RPMI7951 (cell line): ENCODE measurements around the gene NR6A1. TPM values are rescaled to one million over a fixed set of nuclear protein-coding genes. Genes with fewer than 3 reads are reported as not detected.

Source experiments
- DNase-seq: peaks from one replicate; pipeline ENCODE4 v3.0.0-alpha.2; 2012; ENCODE audit warnings: low read depth
- total RNA-seq: library from RNA; depleted of rRNA; stranded (reverse); fragments of >200 nt; shearing (Covaris generic); gene quantifications from 2 replicates; pipeline ENCODE4 v1.2.3, GENCODE V29; 2014

NR6A1 gene
- total RNA-seq, 1 experiment from 2014 or later, result 1.4 TPM

DNA sequence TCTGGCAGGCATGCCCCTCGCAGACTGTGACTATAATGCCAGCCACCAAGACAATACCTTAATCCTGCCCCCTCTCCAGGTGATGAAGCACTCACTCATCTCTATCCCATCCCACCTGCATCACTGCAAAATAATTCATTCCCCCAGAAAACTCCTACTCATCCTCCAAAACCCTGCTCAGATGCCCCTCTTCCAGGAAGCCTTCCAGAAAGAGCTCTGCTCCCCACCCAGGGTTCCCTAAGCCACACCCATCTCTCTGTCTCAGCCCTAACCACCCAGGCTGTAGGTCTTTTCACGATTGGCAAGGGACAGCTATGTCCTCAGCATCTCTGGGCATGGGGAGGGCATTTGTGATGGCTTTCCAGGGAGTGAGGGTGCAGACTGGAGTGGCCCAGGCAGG lies 281.1 kb downstream of the NR6A1 start:
- no peak for DNase-seq

DNA sequence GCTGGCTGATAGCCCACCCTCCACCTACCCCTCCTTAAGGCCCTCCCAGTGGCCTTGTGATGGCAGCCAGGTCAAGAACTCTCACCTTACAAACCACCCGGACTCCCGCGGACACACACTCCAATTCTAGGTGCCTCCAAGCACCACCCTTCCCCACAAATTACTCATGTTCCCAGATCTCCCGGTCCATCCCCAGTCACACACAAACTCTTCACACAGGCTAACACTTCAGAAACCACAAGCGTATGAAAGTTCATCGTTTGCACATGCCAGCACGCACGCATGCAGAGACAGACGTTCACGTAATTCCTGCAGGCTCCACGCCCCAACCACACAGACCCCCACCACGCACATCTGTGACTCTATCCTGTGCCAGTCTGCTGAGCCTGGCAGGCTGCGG lies 281.9 kb downstream of the NR6A1 start:
- DNase-seq, result peak; percentile 44

DNA sequence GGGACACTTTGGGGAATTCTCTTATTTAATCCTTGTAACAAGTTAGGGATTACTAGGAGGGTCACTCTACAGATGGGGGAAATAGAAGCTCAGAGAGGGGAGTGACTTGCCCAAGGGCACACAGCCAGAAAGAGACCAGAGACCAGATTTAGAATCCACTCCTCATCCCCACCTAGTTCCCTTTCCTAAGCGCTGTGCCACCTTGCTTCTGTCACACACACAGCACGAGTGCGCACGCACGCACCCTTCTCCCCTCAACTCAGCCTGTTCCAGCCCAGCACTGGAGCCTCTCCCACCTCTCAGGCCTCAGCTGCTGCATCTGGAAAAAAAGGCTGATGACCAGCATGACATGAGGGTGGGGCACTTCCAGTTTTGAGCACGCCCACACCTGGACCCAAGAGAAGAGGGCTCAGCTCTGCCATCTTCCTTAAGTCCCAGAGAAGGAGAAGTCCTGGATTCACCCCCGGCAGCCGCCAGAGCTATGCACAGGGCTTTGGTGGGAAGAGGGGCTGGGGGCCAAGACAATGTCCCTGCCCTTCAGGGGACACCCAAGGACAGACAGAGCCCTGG lies 282.4 kb downstream of the NR6A1 start:
- no peak for DNase-seq

DNA sequence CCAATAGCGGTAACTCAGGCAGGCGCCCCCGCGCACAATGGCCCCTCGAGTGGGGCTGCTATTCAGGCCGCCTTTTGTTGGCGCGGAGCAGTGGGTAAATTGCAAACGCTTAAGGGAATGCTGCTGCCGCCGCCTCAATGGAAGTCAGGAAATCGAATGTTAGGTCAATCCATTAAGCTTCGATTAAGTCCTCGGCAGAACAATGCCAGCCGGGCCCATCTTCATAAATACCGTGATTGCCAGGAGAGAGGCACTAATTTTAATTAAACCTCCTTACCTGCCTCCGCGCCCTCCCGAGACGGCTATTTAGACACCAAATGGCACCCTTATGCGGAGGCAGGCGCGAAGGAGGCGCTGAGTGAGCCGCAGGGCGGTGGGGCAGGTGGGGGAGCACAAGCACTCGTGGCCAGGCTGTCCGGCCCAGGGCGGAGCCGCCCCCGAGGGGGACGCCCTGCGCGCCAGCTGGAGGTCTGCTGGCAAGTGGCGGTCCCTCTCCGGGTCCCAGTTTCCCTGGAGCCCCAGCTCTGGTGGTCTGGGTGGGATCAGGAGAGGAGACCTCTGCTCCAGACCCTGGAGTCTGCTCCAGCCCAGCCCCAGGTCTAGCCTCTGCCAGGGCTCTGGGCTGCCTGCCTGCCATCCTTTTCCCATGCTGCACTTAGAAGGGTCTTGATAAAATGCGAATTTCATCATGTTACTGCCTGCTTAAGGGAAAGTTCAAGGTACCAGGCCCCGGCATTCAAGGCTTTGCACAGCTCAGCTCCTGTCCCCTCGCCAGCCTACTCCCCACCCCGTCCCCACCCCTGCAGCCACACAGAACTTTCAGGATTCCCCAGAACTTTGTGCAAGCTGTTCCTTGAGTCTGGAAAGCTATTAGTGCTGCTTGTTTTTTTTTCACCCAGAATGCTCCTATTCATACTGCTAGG lies 283.6 kb downstream of the NR6A1 start:
- no peak for DNase-seq

DNA sequence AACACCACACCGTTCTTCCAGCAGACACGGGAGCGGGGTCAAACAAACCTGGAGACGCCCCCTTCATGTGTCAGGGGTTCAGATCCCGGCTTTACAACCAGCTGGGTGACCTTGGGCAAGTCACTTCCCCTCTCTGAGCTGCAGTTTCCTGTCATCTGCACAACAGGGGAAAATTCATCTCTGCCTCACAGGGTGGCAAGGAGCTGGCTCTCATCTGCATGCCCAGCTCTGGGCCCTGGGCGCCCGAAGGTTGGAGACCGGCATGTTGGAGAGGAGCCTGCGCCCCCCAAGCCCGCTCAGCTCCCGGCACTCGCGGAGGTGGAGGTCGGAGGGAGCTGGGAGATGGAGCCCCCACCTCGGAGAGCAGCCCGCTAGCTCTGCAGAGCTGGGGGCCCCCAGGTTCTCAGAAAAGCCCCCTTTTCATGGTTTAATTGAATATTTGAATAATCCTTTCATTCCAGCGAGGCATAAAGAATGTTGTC lies 284.3 kb downstream of the NR6A1 start:
- DNase-seq, result no peak

DNA sequence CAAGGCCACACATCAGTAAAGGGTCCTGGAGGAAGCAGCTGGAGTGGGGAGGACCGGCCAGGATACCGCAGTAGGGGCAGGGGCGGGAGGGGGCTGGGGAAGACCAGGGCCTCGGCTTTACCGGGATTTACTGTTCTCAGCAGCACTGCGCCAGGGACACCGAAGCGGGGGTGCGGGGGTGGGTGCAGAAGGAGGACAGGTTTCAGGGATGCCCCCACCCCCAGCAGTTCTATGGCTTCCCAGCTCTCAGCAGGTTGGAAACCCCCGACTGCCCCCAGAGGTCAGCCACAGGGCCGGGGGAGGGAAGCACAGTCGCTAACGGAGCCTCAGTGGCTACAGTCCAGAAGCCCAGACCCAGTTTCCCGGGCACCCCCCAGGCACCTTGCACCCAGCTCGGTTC lies 285.2 kb downstream of the NR6A1 start:
- no peak for DNase-seq

DNA sequence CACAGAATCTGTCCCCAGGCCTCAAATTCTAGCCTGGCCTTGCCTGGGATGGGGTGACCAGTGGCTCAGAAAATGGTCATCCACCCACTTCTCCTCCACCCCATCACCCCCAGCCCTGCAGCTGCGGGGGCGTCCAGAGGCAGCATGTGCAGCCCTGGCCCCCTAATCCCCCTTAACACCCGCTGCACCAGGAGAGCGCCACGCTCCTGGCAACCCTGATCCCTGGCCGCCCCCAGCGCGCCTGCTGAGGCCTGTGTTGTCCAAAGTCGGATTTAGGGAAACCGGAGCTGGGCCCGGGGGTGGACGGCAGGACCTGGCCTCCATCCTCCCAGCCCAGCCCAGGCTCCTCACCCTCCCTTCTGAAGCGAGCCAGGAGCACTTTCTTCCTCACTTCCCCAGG lies 285.9 kb downstream of the NR6A1 start:
- no peak for DNase-seq

DNA sequence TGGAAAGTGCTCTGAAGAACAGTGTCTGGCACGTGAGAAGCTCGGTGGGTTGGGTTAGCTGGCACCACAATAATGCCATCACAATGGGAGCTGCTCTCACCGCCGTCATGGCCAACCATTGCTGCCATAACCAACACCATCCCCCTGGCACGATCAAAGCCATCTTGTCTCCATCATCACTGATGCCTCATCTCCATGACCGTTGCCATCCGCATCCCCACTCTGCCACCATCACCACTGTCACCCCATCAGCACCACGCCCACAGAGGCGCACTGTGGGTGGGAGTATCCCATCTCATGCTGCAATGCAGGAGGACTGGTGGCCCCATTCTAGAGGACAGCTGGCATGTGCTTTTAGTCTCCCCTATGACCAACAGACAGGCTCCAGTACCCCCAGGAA lies 287.6 kb downstream of the NR6A1 start:
- DNase-seq, result no peak

DNA sequence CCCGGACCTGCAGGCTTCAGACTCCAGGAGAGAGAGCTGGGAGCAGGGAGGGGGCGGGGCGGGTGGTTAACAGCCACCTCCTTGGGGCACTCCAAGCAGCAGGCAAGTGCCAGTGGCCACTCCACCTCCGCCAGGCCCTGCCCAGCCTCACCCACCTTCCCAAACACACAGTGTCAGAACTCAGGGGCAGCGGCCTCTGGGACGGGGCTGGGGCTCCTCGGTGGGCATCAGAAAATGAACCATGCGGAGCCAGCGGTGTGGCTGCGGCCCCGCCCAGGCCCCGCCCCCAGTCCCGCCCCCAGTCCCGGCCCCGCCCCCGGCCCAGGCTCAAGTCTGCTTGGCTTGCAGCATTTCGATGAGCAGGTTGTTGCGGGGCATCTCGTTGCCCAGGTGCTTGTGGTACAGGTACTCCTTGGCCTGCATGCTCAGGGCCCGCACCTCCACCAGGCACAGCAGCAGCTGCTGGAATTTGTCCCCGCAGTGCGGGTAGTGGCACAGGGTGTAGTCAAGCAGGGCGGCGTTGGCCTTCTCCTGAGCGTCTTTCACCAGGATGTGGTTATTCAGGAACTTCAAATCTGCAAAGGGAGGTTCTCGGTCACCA lies 288.6 kb downstream of the NR6A1 start:
- DNase-seq, result no peak

DNA sequence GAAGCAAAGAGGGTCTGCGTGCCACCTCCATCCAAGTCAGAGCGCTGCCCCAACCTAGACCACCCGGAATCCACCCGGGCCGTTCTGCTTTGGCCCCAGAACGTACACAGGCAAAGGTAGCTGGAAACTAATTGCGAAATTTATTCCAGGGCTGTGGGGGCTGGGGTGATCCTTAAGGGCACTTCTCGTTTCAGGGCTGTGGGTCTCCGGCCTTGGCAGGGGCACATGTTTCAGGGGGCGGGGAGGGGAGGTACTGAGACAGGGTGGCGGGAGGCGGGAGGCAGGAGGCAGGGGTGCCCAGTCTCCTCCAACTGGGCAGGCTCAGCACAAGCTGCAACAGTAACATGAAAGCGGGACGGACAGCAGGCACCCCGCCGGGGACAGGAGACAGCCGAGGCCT lies 290.0 kb downstream of the NR6A1 start:
- no peak for DNase-seq

DNA sequence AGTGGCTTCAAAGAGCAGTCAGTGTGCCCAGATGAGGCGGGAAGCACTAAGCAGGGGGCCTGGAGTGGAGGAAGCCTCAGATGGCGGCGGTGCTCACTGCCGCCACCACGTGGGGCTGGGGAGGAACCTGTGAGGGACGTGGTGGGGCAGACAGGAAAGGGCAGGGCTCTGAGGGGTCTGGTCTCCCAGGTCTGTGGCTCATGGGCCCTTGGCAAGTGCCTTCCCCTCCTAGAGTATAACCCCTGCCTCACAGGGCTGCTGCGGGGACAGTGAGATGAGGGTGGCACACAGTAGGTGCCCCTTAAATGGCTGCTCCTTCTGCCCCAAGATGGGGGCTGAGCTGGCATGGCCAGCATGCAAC lies 290.5 kb downstream of the NR6A1 start:
- DNase-seq, result peak; percentile 13

DNA sequence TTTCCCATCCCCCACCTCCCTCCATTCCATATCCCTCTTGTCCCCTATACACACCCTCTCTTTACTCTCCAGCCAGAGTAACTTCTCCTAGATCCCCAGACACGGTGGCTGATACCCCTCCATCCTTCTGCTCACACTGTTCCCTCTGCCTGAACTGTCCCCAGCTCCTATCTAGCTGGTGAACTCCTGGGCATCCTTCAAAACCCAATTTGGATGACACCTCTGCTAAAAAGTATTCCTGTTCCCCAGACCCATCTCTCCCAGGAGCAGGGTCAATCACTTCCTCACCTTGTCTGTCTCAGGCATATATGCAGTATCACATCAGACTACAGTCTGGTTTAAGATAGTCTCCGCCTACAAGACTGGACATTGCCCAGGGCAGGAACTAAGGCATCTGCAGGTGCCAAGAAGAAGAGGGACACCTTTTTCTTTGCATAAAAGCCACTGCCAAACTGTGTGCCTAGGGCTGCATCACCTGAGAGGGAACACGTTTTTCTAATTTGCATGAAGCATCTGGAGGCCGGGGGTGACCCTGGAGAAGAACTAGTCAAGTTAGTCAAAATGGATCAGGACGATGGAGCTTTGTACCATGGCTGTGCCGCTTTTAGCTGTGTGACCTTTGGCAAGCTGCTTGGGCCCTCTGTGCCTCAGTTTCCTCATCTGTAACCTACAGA lies 291.0 kb downstream of the NR6A1 start:
- no peak for DNase-seq

DNA sequence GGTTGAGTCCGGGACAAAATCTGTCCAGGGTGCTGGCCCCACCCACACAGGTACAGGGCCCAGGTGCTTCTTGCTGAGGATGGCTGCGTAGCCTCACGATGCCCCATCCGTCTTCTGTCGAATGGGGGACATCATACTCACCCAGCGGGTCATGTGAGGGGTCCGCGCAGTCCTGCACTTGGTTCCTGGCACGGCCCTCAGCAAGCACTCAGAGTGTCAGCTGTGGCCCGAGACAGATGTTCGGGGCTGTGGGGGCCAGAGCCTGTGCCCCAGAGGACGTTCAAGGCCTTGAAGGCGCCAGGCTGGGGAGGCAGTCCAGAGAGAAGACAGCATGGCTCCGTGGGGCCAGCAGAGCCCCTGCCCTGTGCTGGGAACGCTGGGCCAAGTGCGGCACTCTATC lies 291.7 kb downstream of the NR6A1 start:
- no peak for DNase-seq

DNA sequence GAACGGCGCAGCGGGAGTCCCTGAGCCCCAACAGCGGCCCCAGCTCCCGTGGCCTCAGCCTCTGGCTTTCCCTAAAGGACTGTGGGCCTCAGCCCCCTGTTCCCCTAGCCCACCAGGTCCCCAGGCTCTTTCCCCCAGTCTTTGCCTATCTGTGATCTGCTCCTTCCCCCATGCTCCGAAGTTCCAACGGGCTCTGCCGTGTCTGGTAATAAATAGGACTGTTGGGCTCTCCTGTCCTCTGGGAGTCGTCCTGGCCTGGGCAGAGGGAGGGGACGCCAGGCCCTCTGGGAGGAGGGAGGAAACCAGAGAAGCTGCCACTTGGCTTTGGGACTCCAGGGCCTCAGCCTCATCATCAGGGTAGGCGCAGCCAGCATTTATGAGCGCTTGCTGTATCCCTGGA lies 292.8 kb downstream of the NR6A1 start:
- DNase-seq, result no peak

DNA sequence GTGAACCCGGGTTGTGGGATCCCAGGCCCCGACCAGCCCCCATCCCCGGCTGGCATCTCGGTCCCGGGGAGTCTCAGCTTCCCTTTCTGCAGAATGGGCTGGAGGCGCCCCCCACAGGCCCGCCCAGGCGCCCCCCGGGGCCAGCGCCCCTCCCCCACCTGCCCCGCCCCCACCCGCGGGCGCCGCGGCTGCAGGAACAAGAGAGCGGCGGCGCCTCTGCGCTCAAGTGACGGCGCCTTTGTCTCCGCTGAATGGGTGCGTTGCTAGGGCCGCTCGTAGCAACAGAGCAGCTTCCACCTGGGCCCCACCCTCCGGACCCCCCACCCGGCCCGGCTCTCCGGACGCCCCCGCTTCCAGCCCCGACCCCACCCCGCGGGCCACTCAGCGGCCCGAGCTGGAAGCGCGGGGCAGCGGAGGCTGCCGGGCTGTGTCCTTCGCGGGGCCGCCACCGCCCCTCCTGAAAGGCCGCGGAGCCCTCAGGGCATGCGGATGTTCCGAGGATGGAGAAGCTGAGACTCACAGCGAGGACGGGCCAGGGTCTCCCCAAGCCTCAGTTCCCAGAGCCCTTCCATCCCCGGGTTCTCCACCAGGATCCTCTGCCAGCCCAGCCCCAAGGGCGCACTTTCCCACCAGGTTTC lies 293.3 kb downstream of the NR6A1 start:
- no peak for DNase-seq

DNA sequence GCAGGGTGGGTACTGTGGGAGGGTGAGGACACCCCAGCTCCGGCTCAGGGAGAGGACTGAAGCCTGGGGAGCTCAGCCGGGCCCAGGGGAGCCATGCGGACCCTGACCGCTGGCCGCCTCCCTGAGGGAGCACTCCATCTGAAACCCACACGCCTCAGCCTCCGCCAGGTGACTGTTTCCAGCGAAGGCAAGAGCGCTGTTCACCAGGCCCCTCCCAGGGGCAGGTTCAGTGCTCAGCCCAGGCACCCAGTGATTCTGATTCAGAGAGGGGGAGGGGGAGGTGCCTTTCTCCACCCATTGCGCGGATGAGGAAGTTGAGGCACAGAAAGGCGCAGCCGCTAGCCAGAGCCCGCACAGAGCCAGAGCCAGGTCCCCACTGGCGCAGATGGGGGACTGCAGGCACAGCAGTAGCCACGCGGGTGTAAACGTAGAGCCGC lies 293.9 kb downstream of the NR6A1 start:
- no peak for DNase-seq

DNA sequence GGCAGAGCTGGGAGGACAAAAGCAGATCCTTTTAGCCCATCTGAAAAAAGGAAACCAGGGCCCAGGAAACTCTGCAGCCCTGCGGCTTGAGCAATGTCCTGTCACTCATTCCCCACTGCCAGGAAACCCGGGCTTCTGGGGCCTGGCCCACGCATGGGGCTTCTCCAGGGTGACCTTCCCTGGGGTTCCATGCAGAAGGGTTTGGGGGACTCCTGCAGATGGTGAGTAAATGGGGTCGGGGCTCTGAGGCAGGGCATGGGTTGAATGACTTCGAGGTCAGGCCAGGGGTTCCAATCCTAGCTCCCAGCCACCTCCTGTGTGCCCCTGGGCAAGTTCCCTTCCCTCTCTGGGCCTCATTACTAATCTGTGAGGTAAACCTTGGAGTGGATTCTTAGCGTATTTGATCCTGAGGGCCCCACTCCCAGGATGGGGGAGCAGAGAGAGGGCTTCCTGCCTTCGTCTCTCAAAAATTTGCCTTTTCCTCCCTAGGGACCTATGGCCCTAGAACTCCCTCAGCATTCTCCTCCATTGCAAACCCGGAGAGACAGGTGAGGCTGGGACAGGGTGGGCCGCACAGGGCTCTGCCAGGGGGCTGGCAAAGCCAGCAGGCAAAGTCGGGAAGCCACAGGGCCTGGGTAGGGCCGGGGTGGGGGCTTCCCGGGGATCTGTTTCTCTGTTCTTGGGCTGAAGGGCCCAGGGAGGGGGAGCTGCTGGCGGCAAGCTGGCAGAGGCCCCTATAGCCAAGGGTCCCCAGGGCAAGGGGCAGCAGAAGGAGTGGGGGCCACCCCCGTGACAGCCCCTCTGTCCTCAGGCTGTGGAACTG lies 295.0 kb downstream of the NR6A1 start:
- DNase-seq, result no peak

DNA sequence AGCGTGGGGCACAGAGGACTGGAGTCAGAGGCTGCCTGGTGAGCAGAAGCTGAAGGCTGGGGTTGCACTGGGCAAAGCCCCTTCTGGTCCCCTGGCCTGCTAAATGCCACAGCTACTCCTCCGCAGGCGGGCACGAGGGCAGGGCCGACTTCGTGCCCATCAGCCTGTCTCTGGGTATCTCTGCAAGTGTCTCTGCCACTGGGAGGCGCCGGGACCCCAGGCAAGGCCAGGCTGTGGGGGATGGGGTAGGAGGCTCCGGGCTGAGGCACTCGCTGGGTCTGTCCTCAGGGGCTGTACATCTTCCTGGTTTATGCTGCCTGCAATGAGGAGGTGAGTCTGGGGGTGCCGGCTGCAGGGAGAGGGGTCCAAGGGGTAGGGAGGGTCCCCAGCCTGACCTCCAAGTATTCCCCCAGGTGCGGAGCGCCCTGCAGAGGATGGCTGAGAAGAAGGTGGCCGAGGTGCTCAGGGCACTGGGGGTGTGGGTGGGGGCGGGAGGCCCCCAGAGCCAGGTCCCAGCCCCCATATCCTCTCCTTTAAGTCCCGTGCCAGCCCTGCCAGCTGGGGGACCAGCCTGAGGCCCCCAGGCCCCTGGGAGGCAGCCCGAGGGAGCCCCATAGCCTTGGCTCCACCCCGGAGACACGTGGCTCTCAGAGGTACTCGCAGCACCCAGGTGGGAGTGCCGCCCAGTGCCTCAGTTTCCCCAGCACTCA lies 295.8 kb downstream of the NR6A1 start:
- DNase-seq, result no peak

DNA sequence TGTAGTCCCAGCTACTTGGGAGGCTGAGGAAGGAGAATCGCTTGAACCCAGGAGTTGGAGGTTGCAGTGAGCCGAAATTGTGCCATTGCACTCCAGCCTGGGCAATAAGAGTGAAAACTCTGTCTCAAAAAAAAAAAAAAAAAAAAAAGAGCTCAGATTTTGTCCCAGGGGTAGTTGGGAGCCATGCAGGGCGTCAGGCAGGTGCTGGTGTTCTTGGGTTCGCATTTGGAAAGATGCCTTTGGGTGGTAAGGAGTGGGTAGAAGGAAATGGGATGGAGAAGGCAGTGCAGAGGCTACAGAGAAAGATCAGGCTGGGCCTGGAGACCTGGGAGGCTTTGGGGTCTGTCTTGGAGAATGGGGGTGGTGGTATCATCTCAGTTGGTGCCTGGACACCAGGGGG lies 297.0 kb downstream of the NR6A1 start:
- no peak for DNase-seq

DNA sequence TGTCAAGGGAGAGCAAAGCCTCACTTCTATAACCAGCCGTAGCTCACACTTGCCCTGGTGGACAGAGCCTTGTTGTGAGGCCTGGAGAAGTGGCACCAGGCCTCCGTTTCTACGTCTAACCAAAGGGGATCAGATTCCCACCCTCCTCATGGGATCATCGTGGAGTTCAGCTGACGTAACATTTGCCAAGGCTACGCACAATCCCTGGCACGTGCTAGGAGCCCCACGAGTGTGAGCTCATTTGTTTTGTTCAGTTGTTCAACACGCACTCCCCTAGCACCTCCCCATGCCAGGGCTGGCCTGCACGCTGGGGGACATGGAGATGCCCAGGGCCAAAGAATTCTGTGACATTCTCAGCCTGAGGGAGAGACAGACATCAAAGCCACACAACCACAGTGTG lies 297.8 kb downstream of the NR6A1 start:
- no peak for DNase-seq
